Endothelial cell of umbilical vein (primary cell): Measurements from ENCODE around the gene CEP164. TPM values are rescaled to one million over a fixed set of nuclear protein-coding genes. Genes with fewer than 3 reads are reported as not detected.

Experiments used
- BruUV-seq: library from RNA; stranded (reverse); fragments of 400-500 nt; replicated peaks from 2 replicates; lab custom pipeline; 2021; lab: Mats Ljungman, UMichigan
- CTCF ChIA-PET: fragments of 300-600, 350-600 bp; sonication (Branson Sonifier 250); formaldehyde crosslinking; loops from one replicate; lab custom pipeline; 2021; ENCODE audit warnings: antibody characterized with exemption, inconsistent platforms; lab: Charles Lee
- POLR2A ChIA-PET: fragments of 300-600, 350-600 bp; sonication (Branson Sonifier 250); formaldehyde crosslinking; loops from one replicate; lab custom pipeline; 2021; ENCODE audit warnings: antibody characterized with exemption, inconsistent platforms; lab: Charles Lee
- DNase-seq: peaks from one replicate; pipeline ENCODE4 v3.0.0-alpha.2; 2011; ENCODE audit warnings: low read depth, low spot score
- FAIRE-seq: peaks from 2 replicates; lab custom pipeline; 2011; peaks lifted over from hg19 to GRCh38; lab: Jason Lieb, UNC
- H2AFZ ChIP-seq: 2 replicates; pipeline ENCODE4 v1.6.0; 2012; ENCODE audit warnings: low read depth, low read length, control low read depth, inconsistent platforms
- H3K27ac ChIP-seq: 2 replicates; pipeline ENCODE4 v1.5.1; 2011; ENCODE audit warnings: low read depth, mild to moderate bottlenecking, control low read depth, low read length, moderate library complexity; ENCODE audit not compliant: insufficient read depth
- H3K27me3 ChIP-seq, 2 experiments: 2 replicates each; pipeline versions ENCODE4 v1.6.0 to v1.6.1; 2011; ENCODE audit warnings: low read length in 2 of 2, mixed read lengths in 1 of 2; ENCODE audit not compliant: control insufficient read depth in 2 of 2, insufficient read depth in 2 of 2
- H3K36me3 ChIP-seq, 2 experiments: 2 replicates in 1 of 2; 3 replicates in 1 of 2; pipeline ENCODE4 v1.5.1; 2011; ENCODE audit warnings: low read length in 2 of 2, mild to moderate bottlenecking in 1 of 2, moderate library complexity in 1 of 2; ENCODE audit not compliant: control insufficient read depth in 2 of 2, insufficient read depth in 2 of 2; ENCODE audit errors: extremely low read depth in 1 of 2
- H3K4me1 ChIP-seq: 3 replicates; pipeline ENCODE4 v1.5.1; 2011; ENCODE audit warnings: mild to moderate bottlenecking, low read length; ENCODE audit not compliant: control insufficient read depth, insufficient read depth; ENCODE audit errors: extremely low read depth
- H3K4me2 ChIP-seq: 2 replicates; pipeline ENCODE4 v1.6.1; 2011; ENCODE audit warnings: low read length, control low read depth, mixed read lengths; ENCODE audit not compliant: insufficient read depth
- H3K4me3 ChIP-seq, 3 experiments: fragments of 200-600 bp in 1 of 3; sonication (generic), shearing (Covaris generic) in 1 of 3; replicated peaks in 1 of 3; 2 replicates each; pipeline ENCODE4 v1.5.1; 2011 to 2016; ENCODE audit warnings: control low read depth in 3 of 3, low read length in 3 of 3, mild to moderate bottlenecking in 2 of 3, inconsistent platforms in 1 of 3, low read depth in 1 of 3, moderate library complexity in 1 of 3; ENCODE audit not compliant: insufficient read depth in 1 of 3
- H3K79me2 ChIP-seq: 2 replicates; pipeline ENCODE4 v1.6.0; 2012; ENCODE audit warnings: low read length, inconsistent platforms; ENCODE audit not compliant: control insufficient read depth, insufficient read depth
- H3K9ac ChIP-seq: replicated peaks from 2 replicates; pipeline ENCODE3; 2011; ENCODE audit warnings: low read length, control low read depth; ENCODE audit not compliant: insufficient read depth; ENCODE audit errors: extremely low read depth
- H3K9me1 ChIP-seq: replicated peaks from 3 replicates; pipeline ENCODE4 v1.6.0; 2011; ENCODE audit warnings: mild to moderate bottlenecking, low read length; ENCODE audit not compliant: control insufficient read depth, insufficient read depth; ENCODE audit errors: extremely low read depth
- H3K9me3 ChIP-seq: replicated peaks from 2 replicates; pipeline ENCODE4 v1.5.1; 2012; ENCODE audit warnings: low read length, inconsistent platforms; ENCODE audit not compliant: control insufficient read depth, insufficient read depth
- H4K20me1 ChIP-seq: replicated peaks from 2 replicates; pipeline ENCODE3; 2011; ENCODE audit warnings: mild to moderate bottlenecking, low read length; ENCODE audit not compliant: control insufficient read depth, insufficient read depth; ENCODE audit errors: extremely low read depth
- EZH2 ChIP-seq: IDR thresholded peaks from 2 replicates; pipeline ENCODE4 v1.6.1; 2012; ENCODE audit warnings: borderline replicate concordance, low read depth, mild to moderate bottlenecking, moderate library complexity, low read length, inconsistent platforms; ENCODE audit not compliant: severe bottlenecking
- FOS ChIP-seq: IDR thresholded peaks from 2 replicates; pipeline ENCODE4 v1.6.1; 2011; ENCODE audit warnings: mild to moderate bottlenecking, low read length, moderate library complexity, borderline replicate concordance; ENCODE audit not compliant: insufficient read depth
- MYC ChIP-seq: IDR thresholded peaks from one replicate; pipeline ENCODE4 v1.6.1; 2011; ENCODE audit warnings: mild to moderate bottlenecking, low read depth, low read length
- POLR2A ChIP-seq: IDR thresholded peaks from 2 replicates; pipeline ENCODE4 v1.6.1; 2012; ENCODE audit warnings: low read depth, mild to moderate bottlenecking, control low read depth, low read length
- POLR2AphosphoS5 ChIP-seq: IDR thresholded peaks from 2 replicates; pipeline ENCODE4 v1.6.1; 2012; ENCODE audit warnings: low read depth, mild to moderate bottlenecking, control low read depth, low read length, moderate library complexity; ENCODE audit not compliant: insufficient read depth
- dilution Hi-C: fragments of 300-500 bp; cut with MboI; formaldehyde crosslinking; loops from one replicate; pipeline ENCODE4 v1.15.0; 2019; ENCODE audit warnings: low sequenced_read_pairs; ENCODE audit not compliant: extremely low pct_ligation_motif_present
- intact Hi-C: fragments of 100-400 bp; cut with micrococcal nuclease; formaldehyde crosslinking; loops from one replicate; pipeline ENCODE4 v1.10.0; 2022
- polyA plus RNA-seq, 4 experiments: library from polyadenylated mRNA; depleted of rRNA in 3 of 4; stranded (reverse) in 3 of 4; unstranded in 1 of 4; fragments of >200 nt; gene quantifications; 2 replicates each; pipeline versions ENCODE4 v1.2.1 to v1.2.3, GENCODE V29; 2011 to 2012; ENCODE audit warnings: missing spikeins in 1 of 4
- total RNA-seq: library from RNA; stranded (reverse); gene quantifications from 2 replicates; pipeline ENCODE4 v1.2.3, GENCODE V29; 2021
- TF ChIP-seq, protein P1 (sequence below): IDR thresholded peaks from 2 replicates; pipeline ENCODE4 v1.6.1; 2011; ENCODE audit not compliant: insufficient read depth, insufficient read length
- TF ChIP-seq, protein P2 (sequence below), 2 donors: IDR thresholded peaks; 1 replicate in 1 of 2; 2 replicates in 1 of 2; pipeline ENCODE4 v1.5.1; 2011; ENCODE audit warnings: low read length in 2 of 2, mild to moderate bottlenecking in 2 of 2, moderate library complexity in 2 of 2, control low read depth in 1 of 2, inconsistent platforms in 1 of 2, low read depth in 1 of 2; ENCODE audit not compliant: insufficient read depth in 1 of 2; ENCODE audit errors: extremely low read depth in 1 of 2

CEP164 gene
- total and polyA plus RNA-seq, 2 donors (not counting 3 experiments of a cell fraction or from before 2014, with no cell fraction given), result 22.7 to 48.4 TPM

DNA sequence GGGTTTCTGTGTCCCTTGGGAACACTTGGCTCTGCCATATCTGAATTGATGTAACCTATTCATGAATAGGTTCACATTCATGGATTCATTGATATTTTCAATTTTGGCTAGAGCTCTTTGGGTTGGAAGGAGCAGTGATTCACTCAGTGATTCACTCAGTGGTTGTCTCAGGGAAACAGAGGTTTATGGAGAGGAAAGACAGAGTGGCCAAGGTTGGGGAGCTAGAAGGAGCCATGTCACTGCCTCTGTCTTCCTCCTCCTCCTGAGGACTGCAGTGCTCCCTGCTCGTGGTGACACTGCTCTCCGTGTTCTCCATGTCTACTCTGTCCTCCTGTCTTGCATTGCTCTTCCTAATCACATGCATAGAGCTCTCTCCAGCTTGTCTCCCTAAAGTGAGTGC is 17.4 kb downstream of the CEP164 start:
- H3K9ac ChIP-seq, result no peak overlapping the region
- no peak for TF ChIP-seq POLR2A
- TF ChIP-seq, protein P1, sequence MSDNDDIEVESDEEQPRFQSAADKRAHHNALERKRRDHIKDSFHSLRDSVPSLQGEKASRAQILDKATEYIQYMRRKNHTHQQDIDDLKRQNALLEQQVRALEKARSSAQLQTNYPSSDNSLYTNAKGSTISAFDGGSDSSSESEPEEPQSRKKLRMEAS, result no peak
- no peaks in the 10 kb centered on the region for H3K27me3 ChIP-seq
- H3K9me1 ChIP-seq, result no peaks in the 10 kb centered on the region
- no peak overlapping the region for H2AFZ ChIP-seq
- CTCF ChIA-PET, result interaction anchor here (1.1 kb wide), 1 partner anchor 11 kb away, joined by 3 read pairs; no protein-coding TSS in a partner anchor
- FAIRE-seq (no peak), DNase-seq (no peak)
- H3K4me1 ChIP-seq, result no peaks in the 10 kb centered on the region
- POLR2A ChIA-PET, result no interaction called here
- peaks cover 0 to 18% of the 10 kb centered on the region in 2 experiments for H3K36me3 ChIP-seq
- no peak overlapping the region for H3K4me3 ChIP-seq
- no peak overlapping the region for H3K4me2 ChIP-seq
- dilution Hi-C loops, result no loop called here
- intact Hi-C loops, result no loop called here
- no TSS peak for BruUV-seq
- no peaks in the 10 kb centered on the region for H4K20me1 ChIP-seq
- no peak overlapping the region for H3K27ac ChIP-seq
- H3K9me3 ChIP-seq, result no peaks in the 10 kb centered on the region
- no peaks in the 10 kb centered on the region for H3K79me2 ChIP-seq

DNA sequence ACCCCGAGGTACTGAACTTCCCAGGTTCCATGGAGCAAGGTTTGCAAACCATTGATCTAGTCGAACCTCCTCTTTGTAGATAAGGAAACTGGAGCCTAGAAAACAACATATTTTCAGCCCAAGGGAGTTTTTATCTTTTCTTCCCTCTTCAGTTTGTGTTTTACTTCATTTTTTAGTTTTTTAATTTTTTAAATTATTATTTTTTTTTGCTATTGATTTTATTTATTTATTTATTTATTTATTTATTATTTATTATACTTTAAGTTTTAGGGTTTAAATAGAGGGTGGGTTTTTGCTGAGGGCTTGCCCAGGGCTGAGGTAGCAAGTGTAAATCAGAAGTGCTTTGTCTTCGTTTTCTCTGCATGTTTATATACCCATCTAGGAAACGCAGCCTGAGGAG is 26.9 kb downstream of the CEP164 start:
- DNase-seq (no peak), FAIRE-seq (no peak)
- Histone ChIP-seq H3K9me1 (no peaks in the 10 kb centered on the region), H3K9me3 (no peaks in the 10 kb centered on the region), H3K4me1 (no peaks in the 10 kb centered on the region), H2AFZ (no peak overlapping the region), H4K20me1 (no peaks in the 10 kb centered on the region), H3K4me3 (no peak overlapping the region), H3K27ac (no peak overlapping the region), H3K9ac (no peak overlapping the region), H3K27me3 (no peaks in the 10 kb centered on the region), H3K79me2 (no peaks in the 10 kb centered on the region), H3K36me3 (peaks cover 11 to 23% of the 10 kb centered on the region in 2 experiments), H3K4me2 (no peak overlapping the region)
- dilution Hi-C loops (no loop called here), intact Hi-C loops (no loop called here)
- TF ChIP-seq POLR2AphosphoS5 (no peak), POLR2A (no peak), MYC (no peak), EZH2 (no peak), FOS (no peak)
- TF ChIP-seq, protein P2, sequence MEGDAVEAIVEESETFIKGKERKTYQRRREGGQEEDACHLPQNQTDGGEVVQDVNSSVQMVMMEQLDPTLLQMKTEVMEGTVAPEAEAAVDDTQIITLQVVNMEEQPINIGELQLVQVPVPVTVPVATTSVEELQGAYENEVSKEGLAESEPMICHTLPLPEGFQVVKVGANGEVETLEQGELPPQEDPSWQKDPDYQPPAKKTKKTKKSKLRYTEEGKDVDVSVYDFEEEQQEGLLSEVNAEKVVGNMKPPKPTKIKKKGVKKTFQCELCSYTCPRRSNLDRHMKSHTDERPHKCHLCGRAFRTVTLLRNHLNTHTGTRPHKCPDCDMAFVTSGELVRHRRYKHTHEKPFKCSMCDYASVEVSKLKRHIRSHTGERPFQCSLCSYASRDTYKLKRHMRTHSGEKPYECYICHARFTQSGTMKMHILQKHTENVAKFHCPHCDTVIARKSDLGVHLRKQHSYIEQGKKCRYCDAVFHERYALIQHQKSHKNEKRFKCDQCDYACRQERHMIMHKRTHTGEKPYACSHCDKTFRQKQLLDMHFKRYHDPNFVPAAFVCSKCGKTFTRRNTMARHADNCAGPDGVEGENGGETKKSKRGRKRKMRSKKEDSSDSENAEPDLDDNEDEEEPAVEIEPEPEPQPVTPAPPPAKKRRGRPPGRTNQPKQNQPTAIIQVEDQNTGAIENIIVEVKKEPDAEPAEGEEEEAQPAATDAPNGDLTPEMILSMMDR (IDR thresholded peaks at IDR 0.05; ENCODE audit: extremely low read depth in 1 of 2, insufficient read depth in 1 of 2, low read depth in 1 of 2, low read length in 2 of 2), result no peak
- TF ChIP-seq, protein P1, result no peak
- ChIA-PET CTCF (interaction anchor here (1.1 kb wide), 1 partner anchor 12 kb away, joined by 3 read pairs; no protein-coding TSS in a partner anchor), POLR2A (no interaction called here)
- no TSS peak for BruUV-seq
